MCF 10A (cell line): ENCODE results near the gene RLN3. TPM values are rescaled to one million over a fixed set of nuclear protein-coding genes. Genes with fewer than 3 reads are reported as not detected.

Experiments
- BruUV-seq: library from RNA; stranded (reverse); fragments of 400-500 nt; replicated peaks from 2 replicates; lab custom pipeline; 2021; lab: Mats Ljungman, UMichigan
- CTCF ChIA-PET: fragments of 300-600 bp; sonication (Branson Sonifier 250); formaldehyde crosslinking; extraction: SDS; loops from one replicate; lab custom pipeline; 2021; ENCODE audit warnings: antibody characterized with exemption, inconsistent platforms; lab: Yijun Ruan, JAX
- POLR2A ChIA-PET: fragments of 300-600, 350-650 bp; sonication (Branson Sonifier 250); formaldehyde crosslinking; extraction: SDS; loops from one replicate; lab custom pipeline; 2020; ENCODE audit warnings: antibody characterized with exemption, inconsistent platforms; lab: Yijun Ruan, JAX
- DNase-seq: peaks from one replicate; pipeline ENCODE4 v3.0.0-alpha.2; 2018; ENCODE audit not compliant: unreplicated experiment
- H3K27ac Mint-ChIP-seq: one replicate; pipeline ENCODE4 v1.8.0; 2022; ENCODE audit warnings: mild to moderate bottlenecking, low read depth, mixed read lengths; ENCODE audit not compliant: unreplicated experiment
- H3K27me3 Mint-ChIP-seq: one replicate; pipeline ENCODE4 v1.8.0; 2022; ENCODE audit warnings: mixed read lengths; ENCODE audit not compliant: insufficient read depth, unreplicated experiment
- H3K36me3 Mint-ChIP-seq: one replicate; pipeline ENCODE4 v1.8.0; 2022; ENCODE audit warnings: mild to moderate bottlenecking, moderate library complexity, mixed read lengths; ENCODE audit not compliant: insufficient read depth, unreplicated experiment
- H3K4me1 Mint-ChIP-seq: one replicate; pipeline ENCODE4 v1.8.0; 2022; ENCODE audit warnings: mixed read lengths; ENCODE audit not compliant: insufficient read depth, unreplicated experiment
- H3K4me3 Mint-ChIP-seq: one replicate; pipeline ENCODE4 v1.8.0; 2022; ENCODE audit warnings: mild to moderate bottlenecking, moderate library complexity, mixed read lengths; ENCODE audit not compliant: unreplicated experiment
- H3K9me3 Mint-ChIP-seq: one replicate; pipeline ENCODE4 v1.8.0; 2022; ENCODE audit warnings: mixed read lengths; ENCODE audit not compliant: unreplicated experiment
- CTCF ChIP-seq: fragments of 200-600 bp; IDR thresholded peaks from one replicate; pipeline ENCODE4 v1.8.0; 2022; ENCODE audit warnings: antibody characterized with exemption, mild to moderate bottlenecking; ENCODE audit not compliant: unreplicated experiment
- intact Hi-C: fragments of 100-400 bp; cut with micrococcal nuclease; formaldehyde crosslinking; loops from 2 replicates; pipeline ENCODE4 v1.14.1; 2022
- total RNA-seq: library from RNA; stranded (reverse); gene quantifications from 2 replicates; pipeline ENCODE4 v1.2.3, GENCODE V29; 2022

Gene RLN3
- total RNA-seq, 1 experiment from 2014 or later: not detected

- CTCF ChIA-PET: interaction anchor here (0.6 to 0.7 kb wide), 2 partner anchors 83 to 1007 kb away, joined by 3 to 4 read pairs; no protein-coding TSS in a partner anchor
- POLR2A ChIA-PET: no interaction called here
- no peak for TF ChIP-seq CTCF
- H3K4me1 Mint-ChIP-seq: peaks cover 5% of the 10 kb centered on the region
- H3K27ac Mint-ChIP-seq: peak overlapping the region; percentile 39
- no peaks in the 10 kb centered on the region for H3K27me3 Mint-ChIP-seq
- intact Hi-C loops: no loop called here
- BruUV-seq: no TSS peak
- no peak overlapping the region for H3K4me3 Mint-ChIP-seq
- H3K36me3 Mint-ChIP-seq: peaks cover 30% of the 10 kb centered on the region
- no peaks in the 10 kb centered on the region for H3K9me3 Mint-ChIP-seq
- DNase-seq: no peak
Measured at GRCh38 chr19:13985771-13986347, 42.1 kb upstream of the RLN3 start.

GRCh38 chr19:13986348-13986904 lies 41.5 kb upstream of the RLN3 start:
- TF ChIP-seq CTCF: no peak
- CTCF ChIA-PET: interaction anchor here (0.6 kb wide), 1 partner anchor 1007 kb away, joined by 3 read pairs; no protein-coding TSS in a partner anchor

GRCh38 chr19:13987101-13987890 lies 40.7 kb upstream of the RLN3 start:
- ChIA-PET CTCF (interaction anchor here (0.7 to 0.8 kb wide), 2 partner anchors 88 to 390 kb away, joined by 3 to 4 read pairs; no protein-coding TSS in a partner anchor), POLR2A (no interaction called here)
- H3K27ac Mint-ChIP-seq: no peak overlapping the region
- H3K9me3 Mint-ChIP-seq: no peaks in the 10 kb centered on the region
- no peak for DNase-seq
- H3K36me3 Mint-ChIP-seq: peaks cover 34% of the 10 kb centered on the region
- H3K4me1 Mint-ChIP-seq: peaks cover 5% of the 10 kb centered on the region
- no peak overlapping the region for H3K4me3 Mint-ChIP-seq
- no peak for TF ChIP-seq CTCF
- no TSS peak for BruUV-seq
- H3K27me3 Mint-ChIP-seq: no peaks in the 10 kb centered on the region
- intact Hi-C loops: no loop called here

More at GRCh38 chr19:13986348-13986904, 41.5 kb upstream of the RLN3 start:
- H3K27ac Mint-ChIP-seq: no peak overlapping the region
- peaks cover 5% of the 10 kb centered on the region for H3K4me1 Mint-ChIP-seq
- H3K36me3 Mint-ChIP-seq: peaks cover 35% of the 10 kb centered on the region
- no peak for DNase-seq
- intact Hi-C loops: no loop called here
- H3K4me3 Mint-ChIP-seq: no peak overlapping the region
- POLR2A ChIA-PET: no interaction called here
- no peaks in the 10 kb centered on the region for H3K9me3 Mint-ChIP-seq
- no TSS peak for BruUV-seq
- H3K27me3 Mint-ChIP-seq: no peaks in the 10 kb centered on the region

- intact Hi-C loops: no loop called here
- ChIA-PET CTCF (no interaction called here), POLR2A (interaction anchor here (1.1 kb wide), 1 partner anchor 37 kb away, joined by 3 read pairs; the partner anchor contains the start of gene DCAF15)
- Mint-ChIP-seq H3K4me1 (peaks cover 5% of the 10 kb centered on the region), H3K9me3 (no peaks in the 10 kb centered on the region), H3K27ac (peak overlapping the region; percentile 67), H3K27me3 (no peaks in the 10 kb centered on the region), H3K36me3 (peaks cover 37% of the 10 kb centered on the region), H3K4me3 (no peak overlapping the region)
- no peak for TF ChIP-seq CTCF
- no TSS peak for BruUV-seq
- no peak for DNase-seq
Measured at GRCh38 chr19:13989487-13989886, 38.5 kb upstream of the RLN3 start.
